Type B pancreatic cell (in vitro differentiated cells): Measurements from ENCODE around the gene SIDT1. TPM values are rescaled to one million over a fixed set of nuclear protein-coding genes. Genes with fewer than 3 reads are reported as not detected.

Experiments used
- DNase-seq: peaks from one replicate; pipeline ENCODE4 v3.0.0; 2021; ENCODE audit warnings: mixed read lengths; ENCODE audit not compliant: unreplicated experiment; ENCODE audit errors: extremely low spot score
- H3K27ac Mint-ChIP-seq: 2 replicates; pipeline ENCODE4 v1.8.0; 2021; ENCODE audit warnings: mild to moderate bottlenecking, mixed read lengths
- H3K27me3 Mint-ChIP-seq: 2 replicates; pipeline ENCODE4 v1.8.0; 2021; ENCODE audit warnings: mixed read lengths
- H3K36me3 Mint-ChIP-seq: 2 replicates; pipeline ENCODE4 v1.8.0; 2021; ENCODE audit warnings: mixed read lengths
- H3K4me1 Mint-ChIP-seq: one replicate; pipeline ENCODE4 v1.8.0; 2021; ENCODE audit warnings: mixed read lengths; ENCODE audit not compliant: unreplicated experiment
- H3K4me3 Mint-ChIP-seq: 2 replicates; pipeline ENCODE4 v1.8.0; 2021; ENCODE audit warnings: mild to moderate bottlenecking, mixed read lengths
- H3K9me3 Mint-ChIP-seq: 2 replicates; pipeline ENCODE4 v1.8.0; 2021; ENCODE audit warnings: mixed read lengths
- total RNA-seq: library from RNA; stranded (reverse); gene quantifications from 2 replicates; pipeline ENCODE4 v1.2.1, GENCODE V29; 2021; ENCODE audit warnings: low replicate concordance
- TF ChIP-seq, protein P1 (sequence below): fragments of 200-600 bp; sonication (generic); conservative IDR thresholded peaks from 2 replicates; pipeline ENCODE4 v1.5.0; 2021; ENCODE audit warnings: antibody characterized with exemption, mild to moderate bottlenecking

SIDT1 gene
- total RNA-seq, 1 donor from 2014 or later, result 0.97 TPM

GRCh38 chr3:113533534-113533892 is 1.2 kb downstream of the SIDT1 start:
- Mint-ChIP-seq H3K4me3 (peak overlapping the region; percentile 92), H3K4me1 (peaks cover 14% of the 10 kb centered on the region), H3K27ac (no peak overlapping the region), H3K36me3 (no peaks in the 10 kb centered on the region), H3K9me3 (no peaks in the 10 kb centered on the region), H3K27me3 (peaks cover 86% of the 10 kb centered on the region)
- DNase-seq, result no peak
- TF ChIP-seq, protein P1, sequence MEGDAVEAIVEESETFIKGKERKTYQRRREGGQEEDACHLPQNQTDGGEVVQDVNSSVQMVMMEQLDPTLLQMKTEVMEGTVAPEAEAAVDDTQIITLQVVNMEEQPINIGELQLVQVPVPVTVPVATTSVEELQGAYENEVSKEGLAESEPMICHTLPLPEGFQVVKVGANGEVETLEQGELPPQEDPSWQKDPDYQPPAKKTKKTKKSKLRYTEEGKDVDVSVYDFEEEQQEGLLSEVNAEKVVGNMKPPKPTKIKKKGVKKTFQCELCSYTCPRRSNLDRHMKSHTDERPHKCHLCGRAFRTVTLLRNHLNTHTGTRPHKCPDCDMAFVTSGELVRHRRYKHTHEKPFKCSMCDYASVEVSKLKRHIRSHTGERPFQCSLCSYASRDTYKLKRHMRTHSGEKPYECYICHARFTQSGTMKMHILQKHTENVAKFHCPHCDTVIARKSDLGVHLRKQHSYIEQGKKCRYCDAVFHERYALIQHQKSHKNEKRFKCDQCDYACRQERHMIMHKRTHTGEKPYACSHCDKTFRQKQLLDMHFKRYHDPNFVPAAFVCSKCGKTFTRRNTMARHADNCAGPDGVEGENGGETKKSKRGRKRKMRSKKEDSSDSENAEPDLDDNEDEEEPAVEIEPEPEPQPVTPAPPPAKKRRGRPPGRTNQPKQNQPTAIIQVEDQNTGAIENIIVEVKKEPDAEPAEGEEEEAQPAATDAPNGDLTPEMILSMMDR, result no peak

DNA sequence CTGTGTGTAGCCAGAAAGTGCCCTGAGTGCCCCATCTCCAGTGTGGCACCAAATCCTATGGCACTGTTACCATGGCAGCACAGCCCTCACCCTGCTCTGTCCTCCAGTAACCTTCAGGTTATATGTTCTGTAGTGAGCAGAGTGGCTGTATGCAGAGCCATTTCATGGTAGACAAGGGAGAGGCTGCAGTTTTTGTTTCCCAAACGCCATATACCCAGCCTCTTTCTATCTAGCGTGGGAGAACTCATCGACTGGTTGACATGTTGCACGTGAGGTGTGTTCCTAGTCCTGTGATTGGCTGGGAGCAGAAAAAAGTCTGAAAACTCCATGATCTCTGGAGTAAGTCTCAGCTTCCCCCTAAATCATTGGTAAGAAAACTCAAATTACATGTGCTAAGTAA is 2.0 kb downstream of the SIDT1 start:
- no peak for DNase-seq
- no peaks in the 10 kb centered on the region for H3K36me3 Mint-ChIP-seq
- H3K27ac Mint-ChIP-seq, result no peak overlapping the region
- H3K4me1 Mint-ChIP-seq, result peaks cover 14% of the 10 kb centered on the region
- H3K4me3 Mint-ChIP-seq, result no peak overlapping the region
- peaks cover 79% of the 10 kb centered on the region for H3K27me3 Mint-ChIP-seq
- H3K9me3 Mint-ChIP-seq, result no peaks in the 10 kb centered on the region
- TF ChIP-seq, protein P1, result no peak

GRCh38 chr3:113535898-113536297 is 3.5 kb downstream of the SIDT1 start:
- no peak for DNase-seq
- TF ChIP-seq, protein P1, result peak; percentile 67

DNA sequence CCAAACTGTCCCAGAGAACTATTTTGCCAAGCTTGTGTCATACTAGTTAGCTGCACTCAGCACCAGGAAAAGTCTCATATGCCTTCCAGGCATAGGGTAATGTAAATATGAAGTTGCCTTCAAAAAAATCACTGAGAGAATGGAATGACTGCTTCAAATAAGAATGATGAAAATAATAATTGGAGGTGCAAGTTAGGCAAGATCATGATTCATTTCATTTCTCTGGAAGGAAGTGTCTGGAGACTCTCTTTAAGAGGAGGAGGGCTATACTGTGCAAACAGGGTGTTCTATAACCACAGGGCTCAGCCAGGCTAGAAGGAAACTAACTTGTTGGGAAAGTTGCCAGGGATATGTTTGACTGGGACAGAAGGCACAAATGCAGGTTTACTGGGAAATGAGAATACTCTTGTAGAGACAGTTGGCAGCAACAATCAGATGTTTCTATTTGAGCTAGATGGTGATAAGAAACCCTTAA is 4.3 kb downstream of the SIDT1 start:
- no peak overlapping the region for H3K4me3 Mint-ChIP-seq
- H3K4me1 Mint-ChIP-seq, result peaks cover 14% of the 10 kb centered on the region
- no peak for DNase-seq
- H3K36me3 Mint-ChIP-seq, result no peaks in the 10 kb centered on the region
- H3K27ac Mint-ChIP-seq, result no peak overlapping the region
- TF ChIP-seq, protein P1, result no peak
- no peaks in the 10 kb centered on the region for H3K9me3 Mint-ChIP-seq
- peaks cover 59% of the 10 kb centered on the region for H3K27me3 Mint-ChIP-seq

More at GRCh38 chr3:113535898-113536297, 3.5 kb downstream of the SIDT1 start:
- Mint-ChIP-seq H3K36me3 (no peaks in the 10 kb centered on the region), H3K27me3 (peaks cover 67% of the 10 kb centered on the region), H3K9me3 (no peaks in the 10 kb centered on the region), H3K27ac (no peak overlapping the region), H3K4me1 (peaks cover 14% of the 10 kb centered on the region), H3K4me3 (no peak overlapping the region)

- Mint-ChIP-seq H3K27ac (no peak overlapping the region), H3K27me3 (peaks cover 54% of the 10 kb centered on the region)
- DNase-seq, result no peak
These were observed 4.8 kb downstream of the SIDT1 start for GRCh38 chr3:113537155-113537554.

More at GRCh38 chr3:113537155-113537554, 4.8 kb downstream of the SIDT1 start:
- peaks cover 11% of the 10 kb centered on the region for H3K4me1 Mint-ChIP-seq
- H3K36me3 Mint-ChIP-seq, result no peaks in the 10 kb centered on the region
- TF ChIP-seq, protein P1, result no peak
- no peaks in the 10 kb centered on the region for H3K9me3 Mint-ChIP-seq
- H3K4me3 Mint-ChIP-seq, result no peak overlapping the region
